CD1c-positive myeloid dendritic cell (primary cell): Measurements from ENCODE around the gene NCAPG2.
"Not testable (repeated sequence)": the region's sequence is repeated elsewhere in the genome, so short reads cannot be mapped to it uniquely, and the experiment has no call there.

Source experiments
- DNase-seq: peaks from one replicate; pipeline ENCODE4 v3.0.0-alpha.2; 2016; ENCODE audit errors: extremely low spot score

NCAPG2 gene

GRCh38 chr7:158638001-158638400 lies 66.6 kb downstream of the NCAPG2 start:
- no peak for DNase-seq

- no peak for DNase-seq
Observed at GRCh38 chr7:158633055-158633956, 71.3 kb downstream of the NCAPG2 start.

- no peak for DNase-seq
Observed at GRCh38 chr7:158631574-158632195, 72.9 kb downstream of the NCAPG2 start.

GRCh38 chr7:158626289-158626688 lies 78.3 kb downstream of the NCAPG2 start:
- not testable (repeated sequence) for DNase-seq

- DNase-seq: no peak
Observed at GRCh38 chr7:158623241-158623640, 81.4 kb downstream of the NCAPG2 start.

GRCh38 chr7:158620839-158621441 lies 83.7 kb downstream of the NCAPG2 start:
- DNase-seq: no peak

- no peak for DNase-seq
Observed at GRCh38 chr7:158620418-158620817, 84.2 kb downstream of the NCAPG2 start.

- no peak for DNase-seq
Observed at GRCh38 chr7:158618745-158619140, 85.9 kb downstream of the NCAPG2 start.

- DNase-seq: no peak
Observed at GRCh38 chr7:158617737-158618128, 86.9 kb downstream of the NCAPG2 start.

GRCh38 chr7:158616050-158616449 lies 88.6 kb downstream of the NCAPG2 start:
- DNase-seq: no peak

GRCh38 chr7:158614700-158615099 lies 89.9 kb downstream of the NCAPG2 start:
- no peak for DNase-seq

- DNase-seq: no peak
Observed at GRCh38 chr7:158613481-158613880, 91.1 kb downstream of the NCAPG2 start.

GRCh38 chr7:158612546-158612945 lies 92.1 kb downstream of the NCAPG2 start:
- no peak for DNase-seq

- no peak for DNase-seq
Observed at GRCh38 chr7:158611541-158611940, 93.1 kb downstream of the NCAPG2 start.

GRCh38 chr7:158609313-158609974 lies 95.2 kb downstream of the NCAPG2 start:
- DNase-seq: no peak

GRCh38 chr7:158607563-158607962 lies 97.0 kb downstream of the NCAPG2 start:
- no peak for DNase-seq

- DNase-seq: no peak
Observed at GRCh38 chr7:158606671-158607424, 97.8 kb downstream of the NCAPG2 start.

- DNase-seq: no peak
Observed at GRCh38 chr7:158606129-158606528, 98.5 kb downstream of the NCAPG2 start.

- no peak for DNase-seq
Observed at GRCh38 chr7:158603773-158604755, 100.5 kb downstream of the NCAPG2 start.
